Stimulated activated CD4-positive, alpha-beta T cell treated with anti-CD3 and anti-CD28 coated beads, Interleukin-12 subunit alpha, Interleukin-12 subunit beta, amount 100 ng/mL, for 4 hours (primary cell): ENCODE data around the gene GOLGA8M.
"Not testable (repeated sequence)": the region's sequence is repeated elsewhere in the genome, so short reads cannot be mapped to it uniquely, and the experiment has no call there.

Source experiments
- DNase-seq: peaks from one replicate; pipeline ENCODE4 v3.0.0-alpha.2; 2020

GOLGA8M gene

DNA sequence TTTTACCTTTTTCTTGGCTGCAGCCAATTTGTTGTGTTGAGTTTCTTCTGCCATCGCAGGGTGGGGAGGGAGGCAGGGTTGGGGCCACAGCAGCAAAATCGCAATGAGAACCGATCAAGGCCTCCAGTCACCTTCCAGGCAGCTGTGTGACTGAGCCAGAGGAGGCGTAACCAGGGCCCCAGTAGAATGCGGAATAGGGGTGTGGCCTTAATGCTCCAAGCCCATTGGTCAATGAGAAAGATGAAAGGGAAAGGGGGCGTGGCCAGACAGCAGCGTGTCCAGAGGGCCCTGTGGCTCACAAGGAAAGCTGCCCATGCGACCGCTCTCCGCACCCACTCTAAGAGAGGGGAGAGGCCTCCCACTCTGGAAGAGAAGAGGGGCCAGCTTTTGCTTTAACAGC, at the start of gene GOLGA8M:
GOLGA8M (minus strand) TSS at position 152 of the 400 bp plus-strand sequence; CDS start at position 54, 98 bp downstream.
- not testable (repeated sequence) for DNase-seq

- not testable (repeated sequence) for DNase-seq
Observed at GRCh38 chr15:28742890-28743289, 30.7 kb upstream of the GOLGA8M start.

DNA sequence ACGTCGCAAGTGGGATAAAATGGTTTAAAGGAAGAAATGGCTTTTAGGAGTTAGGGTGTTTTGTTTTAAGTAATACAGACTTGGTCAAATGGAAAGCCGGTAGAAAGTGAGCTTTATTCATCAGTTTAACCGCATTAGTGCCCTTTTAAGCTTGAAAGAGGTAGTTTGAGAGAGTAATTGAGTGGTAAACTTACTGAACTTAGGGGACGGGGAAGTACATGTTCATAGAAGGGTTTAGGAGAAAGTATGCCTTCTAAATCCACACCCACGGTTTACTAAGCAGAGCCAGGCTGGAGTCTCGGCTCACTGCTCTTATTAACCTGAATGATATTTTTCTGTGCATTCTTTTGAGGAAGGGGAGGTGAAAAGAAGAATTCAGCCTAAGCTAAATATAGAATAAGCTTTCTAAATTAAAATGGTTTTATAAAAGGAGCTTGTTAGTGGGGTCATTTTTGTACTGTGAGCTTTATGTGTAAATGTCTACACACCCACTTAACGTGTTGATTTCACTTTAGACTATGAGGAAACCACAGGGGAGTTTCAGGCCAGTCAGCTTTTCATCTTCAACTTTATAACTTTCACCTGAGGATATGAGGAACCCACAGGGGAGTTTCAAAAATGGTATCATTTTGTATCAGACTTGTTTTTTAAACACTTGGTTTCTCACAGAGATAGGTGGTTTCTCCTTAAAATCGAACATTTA, 26.5 kb upstream of the GOLGA8M start:
- DNase-seq, result not testable (repeated sequence)

GRCh38 chr15:28738200-28738561, 26.0 kb upstream of the GOLGA8M start:
- DNase-seq, result not testable (repeated sequence)

DNA sequence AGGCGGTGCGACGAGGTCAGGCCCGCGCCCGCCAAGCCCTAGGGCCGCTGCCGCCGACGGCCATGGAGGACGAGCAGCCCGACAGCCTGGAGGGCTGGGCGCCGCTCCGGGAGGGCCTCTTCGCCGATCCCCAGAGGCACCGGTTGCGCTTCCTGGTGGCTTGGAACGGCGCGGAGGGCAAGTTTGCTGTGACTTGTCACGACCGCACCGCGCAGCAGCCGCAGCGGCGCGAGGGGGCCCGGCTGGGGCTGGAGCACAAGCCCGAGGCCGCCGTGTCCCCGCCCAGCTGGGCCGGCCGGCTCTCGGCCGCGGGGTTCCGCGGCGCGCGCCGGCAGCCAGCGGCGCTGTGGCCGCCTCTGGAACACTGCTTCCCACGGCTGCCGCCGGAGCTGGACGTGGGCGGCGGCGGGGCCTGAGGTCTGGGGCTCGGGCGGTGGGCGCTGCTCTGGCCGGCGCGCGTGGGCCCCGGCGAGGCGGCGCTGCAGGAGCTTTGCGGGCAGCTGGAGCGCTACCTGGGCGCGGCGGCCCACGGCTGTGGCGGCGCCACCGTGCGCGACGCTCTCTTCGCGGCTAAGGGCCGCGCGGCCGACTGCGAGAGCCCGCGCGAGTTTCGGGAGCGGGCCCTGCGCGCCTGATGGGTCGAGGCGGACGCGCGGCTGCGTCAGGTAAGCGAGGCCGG, 25.4 kb upstream of the GOLGA8M start:
- peak; percentile 20 for DNase-seq

GRCh38 chr15:28728061-28728460, 15.8 kb upstream of the GOLGA8M start:
- DNase-seq, result not testable (repeated sequence)

DNA sequence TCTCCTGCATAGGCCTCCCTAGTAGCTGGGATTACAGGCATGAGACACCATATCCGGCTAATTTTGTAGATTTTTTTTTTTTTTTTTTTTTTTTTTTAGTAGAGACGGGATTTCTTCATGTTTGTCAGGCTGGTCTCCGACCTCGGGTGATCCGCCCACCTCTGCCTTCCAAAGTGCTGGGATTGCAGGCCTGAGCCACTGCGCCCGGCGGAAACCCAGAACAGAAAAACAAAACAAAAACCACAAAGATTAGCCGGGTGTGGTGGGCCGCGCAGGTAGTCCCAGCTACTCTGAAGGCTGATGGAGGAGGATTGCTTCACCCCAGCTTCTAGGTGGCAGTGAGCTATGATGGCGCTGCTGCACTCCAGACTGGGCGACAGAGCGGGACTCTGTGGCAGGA, 14.8 kb upstream of the GOLGA8M start:
- not testable (repeated sequence) for DNase-seq

- DNase-seq, result no peak
Observed at GRCh38 chr15:28726102-28726501, 13.9 kb upstream of the GOLGA8M start.

DNA sequence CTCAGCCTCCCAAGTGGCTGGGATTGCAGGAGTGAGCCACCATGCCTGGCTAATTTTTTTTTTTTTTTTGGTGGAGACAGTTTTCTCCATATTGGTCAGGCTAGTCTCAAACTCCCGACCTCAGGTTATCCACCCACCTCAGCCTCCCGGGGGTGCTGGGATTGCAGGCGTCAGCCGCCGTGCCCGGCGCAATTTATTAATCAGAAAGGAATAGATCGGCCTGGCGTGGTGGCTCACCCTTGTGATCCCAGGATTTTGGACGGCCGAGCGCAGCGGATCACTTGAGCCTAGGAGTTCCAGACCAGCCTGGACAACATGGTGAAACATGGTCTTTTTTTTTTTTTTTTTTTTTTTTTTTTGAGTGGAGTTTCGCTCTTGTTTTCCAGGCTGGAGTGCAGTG, 13.3 kb upstream of the GOLGA8M start:
- DNase-seq, result no peak

GRCh38 chr15:28723986-28724385, 11.8 kb upstream of the GOLGA8M start:
- not testable (repeated sequence) for DNase-seq

DNA sequence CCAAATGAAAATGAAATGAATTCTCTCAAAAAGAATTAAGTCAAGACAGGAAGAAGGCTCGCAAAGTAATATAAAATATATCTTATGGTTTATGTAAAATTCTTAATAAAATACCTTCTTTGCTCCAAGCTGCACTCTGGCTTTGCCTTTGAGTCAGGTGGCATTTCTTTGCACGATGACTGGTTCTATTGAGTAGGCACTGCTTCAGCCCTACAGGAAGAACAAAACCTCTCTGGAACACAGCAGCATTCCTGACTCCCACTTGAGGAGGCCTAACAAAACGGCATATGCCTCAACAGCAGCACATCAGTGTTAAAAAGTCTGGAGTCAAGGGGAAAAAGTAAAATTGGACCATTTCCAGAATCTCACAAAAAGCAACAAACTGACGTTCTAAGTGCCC, 7.4 kb upstream of the GOLGA8M start:
- DNase-seq, result not testable (repeated sequence)

- not testable (repeated sequence) for DNase-seq
Observed at GRCh38 chr15:28718576-28718975, 6.4 kb upstream of the GOLGA8M start.

DNA sequence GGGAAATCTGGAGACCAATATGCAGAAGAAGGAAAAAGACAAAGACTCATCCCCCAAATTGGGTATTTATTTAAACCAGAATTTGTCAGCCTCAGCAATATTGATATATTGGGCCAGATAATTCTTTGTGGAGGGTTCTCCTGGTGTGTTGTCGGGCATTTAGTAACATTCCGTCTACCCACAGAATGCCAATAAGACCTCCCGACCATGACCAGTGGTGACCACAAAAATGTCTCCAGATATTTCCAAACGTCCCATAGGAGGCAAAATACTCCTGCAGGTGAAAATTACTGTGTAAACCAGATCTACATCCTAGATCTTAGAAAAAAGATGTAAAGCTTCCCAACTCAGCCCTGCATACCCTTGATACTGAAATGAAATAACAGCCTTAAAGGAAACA, 2.0 kb upstream of the GOLGA8M start:
- not testable (repeated sequence) for DNase-seq

GRCh38 chr15:28703927-28704326, 8.3 kb downstream of the GOLGA8M start:
- DNase-seq, result not testable (repeated sequence)

GRCh38 chr15:28702427-28702826, 9.8 kb downstream of the GOLGA8M start:
- not testable (repeated sequence) for DNase-seq

- DNase-seq, result not testable (repeated sequence)
Observed at GRCh38 chr15:28694006-28694751, 18.0 kb downstream of the GOLGA8M start.

- DNase-seq, result not testable (repeated sequence)
Observed at GRCh38 chr15:28693021-28693420, 19.2 kb downstream of the GOLGA8M start.

DNA sequence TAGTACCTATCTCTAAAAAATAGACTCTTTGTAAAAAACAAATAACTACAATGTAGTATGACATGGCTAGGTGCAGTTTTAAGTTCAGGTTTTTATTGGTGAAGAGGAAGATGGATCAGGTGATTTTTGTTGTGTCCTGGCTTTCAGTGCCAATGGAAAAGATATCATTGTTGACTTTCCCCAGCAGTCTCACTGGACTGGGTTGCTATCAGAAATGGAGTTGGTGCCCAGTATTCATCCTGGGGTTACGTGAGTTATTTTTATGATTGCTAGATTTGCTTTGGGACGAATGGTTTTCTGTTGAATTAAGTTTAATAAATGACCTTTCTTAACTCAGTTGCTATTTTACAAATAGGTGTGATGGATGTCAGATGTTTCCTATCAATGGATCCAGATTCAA, 38.7 kb downstream of the GOLGA8M start:
- not testable (repeated sequence) for DNase-seq

DNA sequence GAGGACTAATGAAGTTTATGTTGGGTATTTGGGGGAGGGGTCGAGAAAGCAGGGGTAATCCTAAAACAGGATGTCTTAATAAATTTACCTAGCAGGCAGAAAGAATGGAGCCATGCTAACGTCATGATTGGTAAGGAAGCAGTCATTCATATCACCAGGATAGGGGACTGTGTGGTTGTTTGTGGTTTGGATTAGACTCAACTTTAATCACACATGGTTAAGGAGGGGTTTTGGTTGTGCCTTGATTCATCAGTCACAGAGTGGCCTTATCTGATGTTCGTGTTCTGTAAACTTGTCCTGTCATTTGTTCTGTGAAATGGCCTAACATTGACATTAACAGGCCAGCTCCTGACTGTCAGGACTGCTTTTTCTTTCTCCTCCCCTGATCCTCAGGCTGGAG, 40.1 kb downstream of the GOLGA8M start:
- DNase-seq, result not testable (repeated sequence)

- DNase-seq, result not testable (repeated sequence)
Observed at GRCh38 chr15:28666402-28666801, 45.8 kb downstream of the GOLGA8M start.

- not testable (repeated sequence) for DNase-seq
Observed at GRCh38 chr15:28664575-28664974, 47.6 kb downstream of the GOLGA8M start.

- DNase-seq, result not testable (repeated sequence)
Observed at GRCh38 chr15:28663717-28664116, 48.5 kb downstream of the GOLGA8M start.

DNA sequence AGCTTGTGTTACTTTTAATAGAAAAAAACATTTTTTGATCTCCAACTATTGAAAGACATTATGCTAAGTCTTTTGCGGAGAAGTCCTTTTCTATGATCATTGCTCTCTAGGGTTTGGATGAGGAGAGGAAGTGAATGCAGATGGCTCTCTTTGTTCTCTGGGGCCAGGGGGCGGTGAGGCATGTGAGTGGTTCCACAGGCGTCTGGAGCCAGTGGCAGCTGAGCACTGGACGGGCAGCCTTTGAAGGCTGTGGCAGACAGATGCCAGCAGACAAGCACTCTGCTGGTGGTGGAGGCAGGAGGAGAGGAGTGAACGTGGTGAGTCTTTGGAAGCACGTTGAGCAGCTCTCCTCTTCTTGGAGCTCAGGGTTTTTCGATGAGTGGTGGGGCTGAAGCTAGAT, 51.5 kb downstream of the GOLGA8M start:
- not testable (repeated sequence) for DNase-seq

DNA sequence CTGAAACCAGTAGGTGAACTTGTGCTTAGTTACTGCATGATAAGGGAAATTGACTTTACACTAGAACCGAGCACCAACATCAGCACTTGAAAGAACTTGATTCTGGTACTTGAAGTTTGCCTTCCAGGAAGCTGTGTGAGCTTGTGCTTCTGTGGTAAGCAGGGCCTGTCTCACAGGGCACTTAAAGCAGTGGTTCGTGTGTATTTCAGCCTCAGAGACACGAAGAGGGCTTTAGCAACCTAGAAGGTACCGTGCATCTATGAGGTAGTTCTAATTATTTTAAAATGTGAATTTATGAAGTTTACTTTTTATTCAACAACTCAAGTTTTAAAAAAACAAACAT, 56.2 kb downstream of the GOLGA8M start:
- DNase-seq, result not testable (repeated sequence)
